Measurements from ENCODE around the gene DCPS. TPM values are rescaled to one million over a fixed set of nuclear protein-coding genes. Genes with fewer than 3 reads are reported as not detected.
A peak's percentile ranks its signal among the peaks of the same experiment; 100 is the strongest.

Gene DCPS
- polyA plus RNA-seq, 4 donors: 12.2 to 23.3 (median 16.4) TPM

DNA sequence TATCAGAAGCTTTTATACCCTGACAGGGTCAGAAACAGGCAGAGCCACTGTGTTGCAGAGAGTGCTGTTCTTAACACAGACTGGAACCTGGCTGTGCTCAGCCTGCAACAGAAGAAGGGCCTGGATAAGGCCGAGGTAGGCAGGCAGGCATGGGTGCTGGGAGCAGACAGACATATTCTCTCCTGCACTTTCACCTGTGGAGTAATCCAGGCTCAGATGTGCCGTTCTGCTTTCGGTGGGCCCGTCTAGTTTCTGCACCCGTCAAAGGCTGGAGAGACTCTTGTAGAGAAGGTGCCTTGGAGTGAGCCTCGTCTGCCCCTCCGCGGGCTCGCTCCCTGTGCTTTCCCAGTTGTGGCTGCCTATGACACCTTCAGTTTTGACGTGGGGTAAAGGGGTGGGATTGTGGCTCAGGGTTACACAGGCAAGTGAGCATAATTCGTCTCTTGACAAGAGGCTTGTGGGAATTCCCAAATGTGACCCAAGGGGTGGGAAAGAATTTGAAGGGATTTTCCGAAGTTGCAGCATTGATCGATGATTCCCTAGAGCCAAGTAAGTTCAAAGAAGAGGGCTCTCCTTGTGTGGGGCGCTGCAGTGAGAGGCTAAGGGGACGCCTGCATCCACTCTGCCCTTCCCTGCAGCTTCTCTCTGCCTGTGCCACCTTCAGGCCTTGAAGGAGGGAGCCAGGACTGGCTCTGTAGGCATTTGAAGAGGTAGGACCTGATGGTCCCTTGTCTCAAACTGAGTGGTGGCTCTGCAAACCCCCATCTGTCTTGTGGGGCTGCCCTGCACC, 35.4 kb downstream of the DCPS start:
- H3K4me1 ChIP-seq (ENCODE audit: control insufficient read depth in 3 of 3, insufficient read depth in 2 of 3, low read depth in 1 of 3, low read length in 2 of 3): peaks cover 0 to 23% (median 0%) of the 10 kb centered on the region in 3 donors
- H3K27me3 ChIP-seq (ENCODE audit: control insufficient read depth in 3 of 3, insufficient read depth in 3 of 3, low read length in 3 of 3): no peaks in the 10 kb centered on the region
- no peak overlapping the region for H3K4me3 ChIP-seq (ENCODE audit: low read depth in 1 of 3, low read length in 3 of 3)
- WGBS, 3 donors: 72 to 87% (median 84%) methylated on average over 15 of the region's 15 CpGs
- DNase-seq (no peak), FAIRE-seq (no peak)
- peaks cover 0 to 58% (median 0%) of the 10 kb centered on the region in 3 donors for H3K36me3 ChIP-seq (ENCODE audit: control insufficient read depth in 3 of 3, insufficient read depth in 2 of 3, low read depth in 1 of 3, low read length in 3 of 3)
- H3K27ac ChIP-seq (ENCODE audit: low read depth in 1 of 3, low read length in 2 of 3): peak overlapping the region in 1 of 3 donors; percentile 57
- H3K9me3 ChIP-seq (ENCODE audit: control insufficient read depth in 2 of 2, insufficient read depth in 1 of 2, low read depth in 1 of 2, low read length in 1 of 2): no peaks in the 10 kb centered on the region

DNA sequence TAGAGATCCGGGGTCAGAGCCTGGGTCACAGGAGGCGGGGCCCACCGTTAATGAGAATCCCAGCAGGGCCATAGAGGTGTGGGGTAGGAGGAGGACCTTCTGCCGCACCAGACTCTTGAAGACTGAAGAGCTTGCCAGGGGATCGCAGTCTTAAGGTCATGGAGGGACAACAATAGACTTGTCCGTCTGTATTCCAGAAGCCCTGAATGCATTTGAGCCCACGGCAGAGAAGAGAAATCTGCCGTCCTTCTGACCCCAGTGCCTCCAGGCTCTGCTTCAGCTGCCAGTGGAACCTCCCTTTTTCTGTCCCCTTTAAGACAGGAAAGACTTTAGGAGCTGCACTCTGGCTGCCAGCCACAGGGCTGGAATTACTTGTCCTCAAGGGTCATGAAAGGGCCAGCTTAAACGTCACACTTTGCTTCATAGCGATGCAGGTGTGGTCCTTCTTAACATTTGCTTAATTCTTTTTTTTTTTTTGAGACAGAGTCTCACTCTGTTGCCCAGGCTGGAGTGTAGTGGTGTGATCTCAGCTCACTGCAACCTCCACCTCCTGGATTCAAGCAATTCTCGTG, 36.1 kb downstream of the DCPS start:
- DNase-seq: no peak

DNA sequence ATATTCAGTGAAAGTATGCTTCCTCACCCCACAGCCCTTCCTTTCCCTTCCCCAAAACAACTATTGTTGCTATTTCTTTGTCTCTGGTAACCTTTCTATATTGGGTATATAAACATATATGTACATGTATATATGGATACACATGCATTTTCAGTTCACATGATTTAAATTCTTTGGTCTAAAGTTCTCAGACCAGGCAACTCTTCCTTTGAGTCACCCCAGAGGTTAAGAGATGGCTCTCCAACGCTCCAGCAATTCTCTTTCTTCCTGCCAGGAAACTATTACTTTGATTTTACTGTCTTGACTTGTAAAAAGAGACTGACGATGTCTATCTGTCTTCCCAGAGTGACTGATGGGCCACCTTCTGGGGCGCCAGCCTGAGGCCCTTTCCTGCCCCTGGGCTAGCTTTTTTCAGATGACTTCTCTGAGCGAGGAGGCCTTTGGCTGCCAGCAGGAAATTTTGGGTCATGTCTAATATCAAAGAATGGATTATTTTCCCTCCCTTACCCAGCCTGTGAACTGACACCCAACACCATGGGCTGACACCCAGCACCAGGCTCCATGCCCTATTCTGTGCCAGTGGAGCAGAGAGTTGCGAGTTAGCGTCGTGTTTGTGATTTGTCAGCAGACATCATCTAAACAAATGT, 37.2 kb downstream of the DCPS start:
- Histone ChIP-seq H3K27ac (ENCODE audit: low read depth in 1 of 3, low read length in 2 of 3) (no peak overlapping the region), H3K4me3 (ENCODE audit: low read depth in 1 of 3, low read length in 3 of 3) (no peak overlapping the region), H3K27me3 (ENCODE audit: control insufficient read depth in 3 of 3, insufficient read depth in 3 of 3, low read length in 3 of 3) (no peaks in the 10 kb centered on the region), H3K36me3 (ENCODE audit: control insufficient read depth in 3 of 3, insufficient read depth in 2 of 3, low read depth in 1 of 3, low read length in 3 of 3) (peaks cover 0 to 66% (median 0%) of the 10 kb centered on the region in 3 donors), H3K4me1 (ENCODE audit: control insufficient read depth in 3 of 3, insufficient read depth in 2 of 3, low read depth in 1 of 3, low read length in 2 of 3) (peaks cover 0 to 22% (median 0%) of the 10 kb centered on the region in 3 donors), H3K9me3 (ENCODE audit: control insufficient read depth in 2 of 2, insufficient read depth in 1 of 2, low read depth in 1 of 2, low read length in 1 of 2) (no peaks in the 10 kb centered on the region)
- DNase-seq (no peak), FAIRE-seq (no peak)
- 83 to 92% (median 91%) methylated on average over 7 of the region's 7 CpGs for WGBS, 3 donors

More for the DNA sequence above, 36.1 kb downstream of the DCPS start:
- Histone ChIP-seq H3K4me1 (ENCODE audit: control insufficient read depth in 3 of 3, insufficient read depth in 2 of 3, low read depth in 1 of 3, low read length in 2 of 3) (peaks cover 0 to 21% (median 0%) of the 10 kb centered on the region in 3 donors), H3K9me3 (ENCODE audit: control insufficient read depth in 2 of 2, insufficient read depth in 1 of 2, low read depth in 1 of 2, low read length in 1 of 2) (no peaks in the 10 kb centered on the region), H3K36me3 (ENCODE audit: control insufficient read depth in 3 of 3, insufficient read depth in 2 of 3, low read depth in 1 of 3, low read length in 3 of 3) (peaks cover 0 to 64% (median 0%) of the 10 kb centered on the region in 3 donors), H3K27ac (ENCODE audit: low read depth in 1 of 3, low read length in 2 of 3) (peak overlapping the region in 1 of 3 donors; percentile 57), H3K4me3 (ENCODE audit: low read depth in 1 of 3, low read length in 3 of 3) (no peak overlapping the region), H3K27me3 (ENCODE audit: control insufficient read depth in 3 of 3, insufficient read depth in 3 of 3, low read length in 3 of 3) (no peaks in the 10 kb centered on the region)
- WGBS, 3 donors: 66 to 82% (median 80%) methylated on average over 11 of the region's 11 CpGs
- no peak for FAIRE-seq

DNA sequence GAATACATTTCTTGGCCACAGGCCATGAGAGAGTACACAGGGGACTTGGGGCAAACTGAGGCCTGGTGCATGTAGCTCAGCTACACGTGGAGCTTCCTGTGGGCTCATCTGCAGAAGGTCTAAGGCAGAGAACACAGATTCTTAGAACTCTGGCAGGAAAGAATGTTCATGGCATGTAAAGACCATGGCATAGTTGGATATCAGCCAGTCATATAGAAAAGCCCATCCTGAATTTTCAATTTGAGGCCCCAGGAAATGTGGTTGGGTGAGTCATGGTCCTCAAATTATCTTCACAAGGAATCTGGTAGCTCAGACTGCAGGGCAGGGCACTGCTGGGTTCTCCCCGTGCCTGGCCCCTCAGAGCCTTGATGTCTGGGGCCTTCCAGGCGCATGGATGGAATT, 37.9 kb downstream of the DCPS start:
- H3K36me3 ChIP-seq (ENCODE audit: control insufficient read depth in 3 of 3, insufficient read depth in 2 of 3, low read depth in 1 of 3, low read length in 3 of 3): peaks cover 0 to 71% (median 0%) of the 10 kb centered on the region in 3 donors
- DNase-seq (no peak), FAIRE-seq (no peak)
- 66 to 77% (median 70%) methylated on average over 3 of the region's 3 CpGs for WGBS, 3 donors
- H3K4me3 ChIP-seq (ENCODE audit: low read depth in 1 of 3, low read length in 3 of 3): no peak overlapping the region
- H3K9me3 ChIP-seq (ENCODE audit: control insufficient read depth in 2 of 2, insufficient read depth in 1 of 2, low read depth in 1 of 2, low read length in 1 of 2): no peaks in the 10 kb centered on the region
- H3K27me3 ChIP-seq (ENCODE audit: control insufficient read depth in 3 of 3, insufficient read depth in 3 of 3, low read length in 3 of 3): no peaks in the 10 kb centered on the region
- H3K4me1 ChIP-seq (ENCODE audit: control insufficient read depth in 3 of 3, insufficient read depth in 2 of 3, low read depth in 1 of 3, low read length in 2 of 3): peaks cover 0 to 29% (median 0%) of the 10 kb centered on the region in 3 donors
- H3K27ac ChIP-seq (ENCODE audit: low read depth in 1 of 3, low read length in 2 of 3): no peak overlapping the region

DNA sequence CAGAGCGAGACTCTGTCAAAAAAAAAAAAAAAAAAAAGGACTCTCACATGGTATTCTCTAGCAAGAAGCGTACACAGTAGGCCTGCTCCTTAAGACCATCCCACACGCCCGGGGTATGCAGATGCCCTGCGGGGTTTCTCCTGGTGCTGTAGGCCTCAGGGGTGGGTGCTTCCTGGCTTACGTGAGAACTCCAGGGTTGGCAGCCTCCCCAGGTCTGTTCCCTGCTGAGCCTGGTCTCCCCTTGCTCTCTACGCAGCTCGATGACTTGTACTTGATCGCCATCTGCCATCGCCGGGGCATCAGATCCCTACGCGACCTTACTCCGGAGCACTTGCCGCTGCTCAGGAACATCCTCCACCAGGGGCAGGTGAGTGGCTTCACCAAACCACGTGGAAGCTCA, 39.2 kb downstream of the DCPS start:
- FAIRE-seq: no peak
- Histone ChIP-seq H3K27ac (ENCODE audit: low read depth in 1 of 3, low read length in 2 of 3) (no peak overlapping the region), H3K36me3 (ENCODE audit: control insufficient read depth in 3 of 3, insufficient read depth in 2 of 3, low read depth in 1 of 3, low read length in 3 of 3) (peaks cover 0 to 71% (median 0%) of the 10 kb centered on the region in 3 donors), H3K4me3 (ENCODE audit: low read depth in 1 of 3, low read length in 3 of 3) (no peak overlapping the region), H3K27me3 (ENCODE audit: control insufficient read depth in 3 of 3, insufficient read depth in 3 of 3, low read length in 3 of 3) (no peaks in the 10 kb centered on the region), H3K4me1 (ENCODE audit: control insufficient read depth in 3 of 3, insufficient read depth in 2 of 3, low read depth in 1 of 3, low read length in 2 of 3) (peaks cover 0 to 34% (median 0%) of the 10 kb centered on the region in 3 donors), H3K9me3 (ENCODE audit: control insufficient read depth in 2 of 2, insufficient read depth in 1 of 2, low read depth in 1 of 2, low read length in 1 of 2) (no peaks in the 10 kb centered on the region)
- no peak for DNase-seq
- WGBS, 3 donors: 94 to 96% (median 95%) methylated on average over 15 to 16 of the region's 16 CpGs

DNA sequence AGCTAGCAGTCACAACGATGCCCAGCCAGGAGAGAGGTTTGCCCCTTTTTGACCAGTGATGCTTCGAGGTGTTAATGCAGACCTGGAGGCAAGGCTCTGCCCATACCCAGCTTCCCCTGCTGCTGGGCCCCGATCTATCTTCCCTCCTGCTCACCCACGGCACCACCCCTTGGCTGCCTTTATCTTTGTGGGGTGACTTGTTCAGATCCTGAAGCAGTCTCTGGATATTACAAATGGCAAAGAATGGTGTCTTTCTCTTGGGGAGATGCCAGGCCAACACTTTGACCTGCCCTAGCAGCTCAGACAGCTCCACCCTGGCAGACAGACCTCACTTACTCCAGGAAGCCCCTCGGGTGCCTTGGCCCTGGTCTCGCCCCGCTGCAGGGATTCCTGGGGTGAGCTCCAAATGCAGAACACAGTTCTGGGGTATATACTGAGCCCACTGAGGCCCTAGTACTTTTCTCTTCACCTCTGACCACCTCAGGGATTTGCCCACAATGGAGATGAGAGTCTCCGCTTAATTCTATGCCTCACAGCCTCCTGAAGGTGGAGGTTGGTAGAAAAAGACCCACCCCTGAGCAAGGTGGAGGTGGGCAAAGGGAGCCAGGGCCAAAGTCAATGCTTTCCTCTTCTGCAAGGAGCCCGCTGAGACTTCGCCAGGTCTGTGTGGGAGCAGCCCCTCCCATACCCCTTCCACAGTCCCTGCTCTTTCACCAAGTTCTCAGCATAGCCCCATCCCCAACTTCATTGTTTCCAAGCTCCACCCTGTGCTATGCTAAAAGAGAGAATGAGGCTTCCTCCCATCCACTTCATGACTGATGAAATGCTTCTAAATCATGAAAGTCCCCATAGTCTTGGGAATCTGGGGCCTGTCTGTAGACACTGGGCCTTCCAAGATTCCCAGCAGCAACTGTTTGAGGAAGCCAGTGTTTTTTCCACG, 40.6 kb downstream of the DCPS start:
- Histone ChIP-seq H3K36me3 (ENCODE audit: control insufficient read depth in 3 of 3, insufficient read depth in 2 of 3, low read depth in 1 of 3, low read length in 3 of 3) (peaks cover 0 to 63% (median 0%) of the 10 kb centered on the region in 3 donors), H3K4me1 (ENCODE audit: control insufficient read depth in 3 of 3, insufficient read depth in 2 of 3, low read depth in 1 of 3, low read length in 2 of 3) (peaks cover 0 to 45% (median 5%) of the 10 kb centered on the region in 3 donors), H3K9me3 (ENCODE audit: control insufficient read depth in 2 of 2, insufficient read depth in 1 of 2, low read depth in 1 of 2, low read length in 1 of 2) (no peaks in the 10 kb centered on the region), H3K4me3 (ENCODE audit: low read depth in 1 of 3, low read length in 3 of 3) (no peak overlapping the region), H3K27me3 (ENCODE audit: control insufficient read depth in 3 of 3, insufficient read depth in 3 of 3, low read length in 3 of 3) (no peaks in the 10 kb centered on the region), H3K27ac (ENCODE audit: low read depth in 1 of 3, low read length in 2 of 3) (no peak overlapping the region)
- 87 to 94% (median 88%) methylated on average over 11 of the region's 11 CpGs for WGBS, 3 donors
- no peak for DNase-seq
- FAIRE-seq: no peak

DNA sequence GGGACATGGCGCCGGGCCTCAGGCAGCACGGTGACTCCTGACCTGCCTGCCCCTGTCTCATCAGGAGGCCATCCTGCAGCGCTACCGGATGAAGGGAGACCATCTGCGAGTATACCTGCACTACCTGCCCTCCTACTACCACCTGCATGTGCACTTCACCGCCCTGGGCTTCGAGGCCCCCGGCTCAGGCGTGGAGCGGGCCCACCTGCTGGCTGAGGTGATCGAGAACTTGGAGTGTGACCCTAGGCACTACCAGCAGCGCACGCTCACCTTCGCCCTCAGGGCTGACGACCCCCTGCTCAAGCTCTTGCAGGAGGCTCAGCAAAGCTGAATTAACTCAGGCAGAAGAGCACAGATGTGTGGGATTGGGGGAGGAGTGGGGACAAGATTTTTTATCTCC, 41.4 kb downstream of the DCPS start:
- Histone ChIP-seq H3K27me3 (ENCODE audit: control insufficient read depth in 3 of 3, insufficient read depth in 3 of 3, low read length in 3 of 3) (no peaks in the 10 kb centered on the region), H3K36me3 (ENCODE audit: control insufficient read depth in 3 of 3, insufficient read depth in 2 of 3, low read depth in 1 of 3, low read length in 3 of 3) (peaks cover 0 to 56% (median 0%) of the 10 kb centered on the region in 3 donors), H3K27ac (ENCODE audit: low read depth in 1 of 3, low read length in 2 of 3) (no peak overlapping the region), H3K9me3 (ENCODE audit: control insufficient read depth in 2 of 2, insufficient read depth in 1 of 2, low read depth in 1 of 2, low read length in 1 of 2) (no peaks in the 10 kb centered on the region), H3K4me1 (ENCODE audit: control insufficient read depth in 3 of 3, insufficient read depth in 2 of 3, low read depth in 1 of 3, low read length in 2 of 3) (peaks cover 0 to 45% (median 7%) of the 10 kb centered on the region in 3 donors), H3K4me3 (ENCODE audit: low read depth in 1 of 3, low read length in 3 of 3) (no peak overlapping the region)
- no peak for FAIRE-seq
- no peak for DNase-seq
- 95 to 97% (median 95%) methylated on average over 11 to 16 of the region's 16 CpGs for WGBS, 3 donors

All from small intestine (tissue), 7 donors.